GM19455 (cell line): ENCODE results near the gene TNFAIP2.
"Not testable (repeated sequence)": the region's sequence is repeated elsewhere in the genome, so short reads cannot be mapped to it uniquely, and the experiment has no call there.

Experiments used
- ATAC-seq: cut with Tn5 transposase; IDR thresholded peaks from one replicate; pipeline ENCODE4 v1.9.1; 2021; ENCODE audit not compliant: unreplicated experiment

The TNFAIP2 gene

DNA sequence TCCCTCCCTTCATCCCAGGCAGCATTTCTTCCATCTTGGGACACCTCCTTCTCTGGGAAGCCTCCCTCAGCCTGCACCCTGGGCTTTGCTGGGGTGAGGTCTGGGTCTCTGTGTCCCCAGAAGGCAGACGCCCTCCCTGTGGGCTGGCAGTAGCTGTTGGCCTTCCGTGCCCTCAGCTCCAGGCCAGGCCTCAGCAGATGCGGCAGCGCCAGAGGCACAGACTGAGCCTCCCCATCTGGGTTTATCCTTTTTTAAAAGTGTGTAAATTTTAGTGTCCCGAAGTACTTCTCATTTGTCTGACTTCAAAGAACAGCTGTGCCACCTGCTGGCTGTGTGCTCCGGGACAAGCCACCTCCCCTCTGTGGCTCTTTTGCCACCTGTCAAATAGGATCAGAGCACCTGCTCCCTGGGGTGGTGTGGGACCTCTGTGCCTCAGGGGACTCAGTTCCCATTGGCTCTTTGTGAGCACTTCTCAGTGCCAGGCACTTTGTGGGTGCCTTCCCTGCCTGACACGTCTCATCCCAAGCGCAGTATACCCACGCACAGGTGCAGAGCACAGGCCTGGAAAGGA, 17.6 kb upstream of the TNFAIP2 start:
- no peak for ATAC-seq

- ATAC-seq: no peak
Measured at GRCh38 chr14:103107455-103107854, 15.8 kb upstream of the TNFAIP2 start.

GRCh38 chr14:103107941-103108748, 15.1 kb upstream of the TNFAIP2 start:
- no peak for ATAC-seq

GRCh38 chr14:103108749-103109207, 14.5 kb upstream of the TNFAIP2 start:
- no peak for ATAC-seq

- no peak for ATAC-seq
Measured at GRCh38 chr14:103109535-103110441, 13.5 kb upstream of the TNFAIP2 start.

GRCh38 chr14:103110681-103111231, 12.5 kb upstream of the TNFAIP2 start:
- ATAC-seq: no peak

GRCh38 chr14:103111232-103111868, 11.9 kb upstream of the TNFAIP2 start:
- ATAC-seq: no peak

GRCh38 chr14:103112400-103113243, 10.6 kb upstream of the TNFAIP2 start:
- ATAC-seq: no peak

DNA sequence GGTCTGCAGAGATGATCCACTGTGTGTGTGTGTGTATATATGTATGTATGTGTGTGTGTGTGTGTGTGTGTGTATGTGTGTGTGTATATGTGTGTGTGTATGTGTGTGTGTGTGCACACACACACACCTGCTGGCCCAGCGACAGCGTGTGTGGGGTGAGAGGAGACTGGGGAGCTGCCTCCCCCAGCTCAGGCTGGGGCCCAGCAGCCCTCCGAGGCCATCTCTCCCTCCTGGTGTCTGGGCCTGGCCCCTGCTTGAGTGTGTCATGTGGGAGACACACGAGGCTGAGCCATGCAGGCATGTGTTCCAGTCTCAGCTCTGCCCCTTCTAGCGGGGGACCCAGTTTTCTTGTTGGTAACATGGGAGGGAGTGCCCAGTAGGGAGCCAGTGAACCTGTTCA, 10.0 kb upstream of the TNFAIP2 start:
- no peak for ATAC-seq

GRCh38 chr14:103113774-103114173, 9.5 kb upstream of the TNFAIP2 start:
- no peak for ATAC-seq

GRCh38 chr14:103115086-103115679, 8.1 kb upstream of the TNFAIP2 start:
- not testable (repeated sequence) for ATAC-seq

DNA sequence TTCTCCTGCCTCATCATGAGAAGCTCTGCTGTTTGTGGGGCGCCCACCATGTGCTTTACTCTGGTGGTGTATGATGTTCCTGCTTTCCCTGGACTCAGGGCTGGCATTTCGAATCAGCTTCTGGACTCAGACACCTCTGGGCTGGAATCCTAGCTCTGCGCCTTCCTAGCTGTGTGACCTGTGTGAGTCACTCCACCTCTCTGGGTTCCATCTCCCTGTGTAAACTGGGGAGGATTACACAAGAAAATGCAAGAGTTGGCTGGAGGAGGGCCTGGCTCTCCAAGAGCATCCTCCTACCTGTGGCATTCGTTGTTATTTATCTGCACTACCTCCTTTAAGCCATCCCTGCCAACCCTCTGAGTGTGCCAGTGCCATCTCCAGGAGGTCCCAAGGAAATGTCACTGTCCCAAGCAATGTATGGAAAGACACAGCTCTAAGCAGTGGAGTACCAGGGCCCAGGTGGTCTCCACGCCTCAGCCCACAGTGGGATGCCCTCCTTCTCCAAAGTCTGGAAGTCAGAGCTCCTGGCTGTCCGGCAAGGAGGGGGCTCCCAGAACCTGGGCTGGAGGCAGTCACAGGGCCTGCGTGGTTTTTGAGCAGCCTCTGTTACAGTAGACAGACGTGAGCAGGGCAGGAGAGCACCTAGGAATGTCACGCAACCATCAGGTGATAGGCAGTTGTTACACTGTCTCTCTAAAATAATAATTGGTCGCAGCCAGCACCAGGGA, 7.3 kb upstream of the TNFAIP2 start:
- ATAC-seq: no peak

GRCh38 chr14:103116636-103117035, 6.6 kb upstream of the TNFAIP2 start:
- ATAC-seq: no peak

DNA sequence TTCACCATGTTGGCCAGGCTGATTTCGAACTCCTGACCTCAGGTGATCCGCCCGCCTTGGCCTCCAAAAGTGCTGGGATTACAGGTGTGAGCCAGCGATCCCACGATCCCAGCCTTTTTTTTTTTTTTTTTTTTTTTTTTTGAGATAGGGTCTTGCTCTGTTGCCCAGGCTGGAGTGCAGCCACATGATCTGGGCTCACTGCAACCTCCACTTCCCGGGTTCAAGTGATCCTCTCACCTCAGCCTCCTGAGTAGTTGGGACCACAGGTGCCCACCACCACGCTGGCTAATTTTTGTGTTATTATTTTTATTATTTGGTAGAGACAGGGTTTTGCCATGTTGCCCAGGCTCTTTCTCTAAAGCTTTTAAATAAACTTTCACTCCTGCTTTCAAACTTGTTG, 5.8 kb upstream of the TNFAIP2 start:
- ATAC-seq: not testable (repeated sequence)

DNA sequence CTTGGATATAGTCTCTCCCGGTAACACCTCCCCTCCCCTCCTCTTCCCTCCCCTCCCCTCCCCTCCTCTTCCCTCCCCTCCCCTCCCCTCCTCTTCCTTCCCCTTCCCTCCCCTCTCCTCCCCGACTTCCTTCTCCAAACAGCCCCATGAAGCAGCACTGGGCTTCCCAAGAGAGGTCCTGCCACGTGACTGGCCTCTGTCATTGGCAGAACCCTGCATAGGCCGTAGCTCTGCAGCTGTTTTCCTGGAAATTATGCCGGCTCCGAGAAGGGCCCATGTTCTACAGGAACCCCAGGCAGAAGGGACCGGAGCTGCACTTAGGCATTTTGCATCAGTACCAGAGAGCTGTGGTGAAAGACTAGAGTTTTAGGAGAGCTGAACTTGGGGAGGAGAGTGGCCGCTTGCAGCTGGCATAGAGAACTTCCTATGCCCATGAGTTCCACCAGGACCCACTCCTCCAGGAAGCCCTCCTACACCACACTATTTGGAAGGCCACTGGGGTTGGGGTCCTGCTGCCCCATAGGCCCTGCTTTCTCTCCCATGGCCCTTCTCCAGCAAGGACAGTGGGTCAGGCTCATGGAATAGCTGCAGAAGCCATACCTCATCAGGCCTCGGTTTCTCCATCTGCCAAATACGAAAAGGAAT, 5.1 kb upstream of the TNFAIP2 start:
- no peak for ATAC-seq

DNA sequence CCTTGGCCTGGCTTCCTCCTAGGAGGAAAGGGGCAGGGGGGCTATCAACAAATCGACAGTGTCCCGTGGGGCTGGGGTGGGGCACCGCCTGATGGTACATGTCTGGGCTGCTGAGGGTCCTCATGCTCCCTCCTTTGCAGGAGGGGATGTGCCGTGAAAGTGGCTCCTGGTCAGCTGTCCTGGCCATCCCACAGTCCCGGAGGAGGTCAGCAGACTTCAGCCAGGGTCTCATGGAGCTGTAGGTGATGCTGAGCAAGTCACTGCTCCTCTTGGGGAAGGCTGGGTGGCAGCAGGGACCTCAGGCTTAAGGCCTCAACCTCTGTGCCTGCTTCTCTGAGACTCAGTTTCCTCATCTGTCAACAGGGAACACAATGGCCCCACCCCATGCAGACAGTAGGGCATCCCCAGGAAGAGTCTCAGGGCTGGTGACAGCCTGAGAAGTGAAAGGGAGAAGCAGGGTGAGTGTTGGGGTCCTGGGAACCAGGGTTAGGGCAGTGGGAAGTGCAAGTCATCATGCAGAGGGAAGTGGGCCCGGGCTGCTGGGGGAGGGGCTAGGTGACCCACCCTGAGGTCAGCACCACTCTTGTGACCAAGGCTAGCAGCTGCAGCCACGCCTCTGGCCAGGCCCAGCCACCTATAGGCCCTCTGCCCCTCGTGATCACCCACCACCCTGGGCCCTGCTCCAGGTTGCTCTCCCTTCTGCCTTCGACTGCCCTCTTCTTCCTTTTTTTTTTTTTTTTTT, 4.4 kb upstream of the TNFAIP2 start:
- no peak for ATAC-seq

GRCh38 chr14:103119527-103119926, 3.7 kb upstream of the TNFAIP2 start:
- ATAC-seq: not testable (repeated sequence)
